ENCODE measurements around the gene CACNA1B. TPM values are rescaled to one million over a fixed set of nuclear protein-coding genes. Genes with fewer than 3 reads are reported as not detected.

CACNA1B gene
- total RNA-seq, 1 experiment from 2014 or later: 1.7 TPM

DNA sequence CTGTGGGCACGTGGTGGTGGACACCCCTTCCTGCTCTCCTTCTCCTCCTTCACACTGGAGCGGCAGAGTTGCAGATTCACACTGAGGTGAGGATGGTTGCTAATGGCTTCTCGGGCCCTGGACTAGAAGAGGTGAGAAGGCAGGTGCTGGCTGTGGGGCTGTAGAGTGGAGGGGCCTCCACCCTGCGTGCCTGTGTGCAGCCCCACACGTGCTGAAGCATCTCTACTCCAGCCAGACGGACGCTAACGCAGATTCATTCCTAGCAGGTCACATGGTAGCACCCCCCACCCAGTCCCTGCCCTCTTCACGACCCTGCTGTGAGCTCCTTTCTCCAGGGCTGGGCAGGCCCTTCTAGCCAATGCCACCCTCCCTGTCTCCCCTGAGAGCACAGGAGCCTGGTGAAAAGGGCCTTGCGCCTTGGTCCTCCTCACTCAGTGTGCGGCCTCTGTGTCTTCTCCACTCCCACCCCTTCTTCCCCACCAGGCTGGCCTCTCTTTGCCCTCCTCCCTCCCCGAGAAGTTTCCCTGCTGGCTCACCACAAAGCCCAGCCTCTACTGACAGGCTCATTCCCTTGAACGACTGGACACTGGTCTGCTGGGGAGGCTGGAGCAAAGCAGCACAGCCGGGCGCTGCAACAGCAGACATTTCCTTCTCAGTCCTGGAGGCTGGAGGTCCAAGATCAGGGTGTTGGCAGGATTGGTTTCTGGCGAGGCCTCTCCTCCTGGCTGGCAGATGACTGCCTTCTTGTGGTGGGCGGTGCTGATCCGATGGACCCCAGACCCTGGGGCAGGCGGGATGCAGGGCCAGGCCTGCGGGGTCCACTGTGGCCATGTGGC lies 14.2 kb downstream of the CACNA1B start:
- ATAC-seq (no peak), DNase-seq (ENCODE audit: low read depth, low spot score) (no peak)
- H3K4me3 ChIP-seq (replicated peaks in 1 of 2; ENCODE audit: low read depth in 1 of 2, low read length in 2 of 2): no peak overlapping the region
- POLR2A ChIA-PET: no interaction called here
- no peaks in the 10 kb centered on the region for H3K4me1 ChIP-seq (ENCODE audit: control insufficient read depth in 1 of 2, insufficient read depth in 2 of 2, low read length in 2 of 2)
- no TSS peak for BruUV-seq (replicated peaks)
- no peaks in the 10 kb centered on the region for H3K9me2 ChIP-seq (ENCODE audit: insufficient read depth)
- CTCF ChIA-PET: no interaction called here
- intact Hi-C loops (cut with micrococcal nuclease): no loop called here
- H3K27ac ChIP-seq (ENCODE audit: low read depth, low read length): no peak overlapping the region
- no peaks in the 10 kb centered on the region for H3K9me3 ChIP-seq (ENCODE audit: control insufficient read depth in 1 of 2, insufficient read depth in 1 of 2, low read depth in 1 of 2, low read length in 2 of 2)
- H4K20me1 ChIP-seq (ENCODE audit: insufficient read depth): no peaks in the 10 kb centered on the region
- no peak overlapping the region for H3K9ac ChIP-seq (ENCODE audit: low read length)
- H3K79me2 ChIP-seq (ENCODE audit: insufficient read depth, low read length): no peaks in the 10 kb centered on the region
- no peaks in the 10 kb centered on the region for H3K36me3 ChIP-seq (ENCODE audit: control insufficient read depth in 1 of 2, insufficient read depth in 2 of 2, low read length in 2 of 2)
- H2AFZ ChIP-seq (ENCODE audit: low read depth, low read length, poor library complexity, severe bottlenecking): no peak overlapping the region
- TF ChIP-seq SRF (IDR thresholded peaks at IDR 0.05; ENCODE audit: low read depth): no peak
- TF ChIP-seq EGR1 (IDR thresholded peaks at IDR 0.05; ENCODE audit: low read depth): no peak
- TF ChIP-seq CBX3 (IDR thresholded peaks at IDR 0.05; ENCODE audit: low read depth): no peak
- TF ChIP-seq RAD21 (IDR thresholded peaks at IDR 0.05; ENCODE audit: low read depth): no peak
- TF ChIP-seq, protein P1, sequence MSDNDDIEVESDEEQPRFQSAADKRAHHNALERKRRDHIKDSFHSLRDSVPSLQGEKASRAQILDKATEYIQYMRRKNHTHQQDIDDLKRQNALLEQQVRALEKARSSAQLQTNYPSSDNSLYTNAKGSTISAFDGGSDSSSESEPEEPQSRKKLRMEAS (IDR thresholded peaks at IDR 0.05): no peak
- no peak for TF ChIP-seq ZNF274 (IDR thresholded peaks at IDR 0.05; ENCODE audit: low read depth, low read length)
- TF ChIP-seq, protein P2, sequence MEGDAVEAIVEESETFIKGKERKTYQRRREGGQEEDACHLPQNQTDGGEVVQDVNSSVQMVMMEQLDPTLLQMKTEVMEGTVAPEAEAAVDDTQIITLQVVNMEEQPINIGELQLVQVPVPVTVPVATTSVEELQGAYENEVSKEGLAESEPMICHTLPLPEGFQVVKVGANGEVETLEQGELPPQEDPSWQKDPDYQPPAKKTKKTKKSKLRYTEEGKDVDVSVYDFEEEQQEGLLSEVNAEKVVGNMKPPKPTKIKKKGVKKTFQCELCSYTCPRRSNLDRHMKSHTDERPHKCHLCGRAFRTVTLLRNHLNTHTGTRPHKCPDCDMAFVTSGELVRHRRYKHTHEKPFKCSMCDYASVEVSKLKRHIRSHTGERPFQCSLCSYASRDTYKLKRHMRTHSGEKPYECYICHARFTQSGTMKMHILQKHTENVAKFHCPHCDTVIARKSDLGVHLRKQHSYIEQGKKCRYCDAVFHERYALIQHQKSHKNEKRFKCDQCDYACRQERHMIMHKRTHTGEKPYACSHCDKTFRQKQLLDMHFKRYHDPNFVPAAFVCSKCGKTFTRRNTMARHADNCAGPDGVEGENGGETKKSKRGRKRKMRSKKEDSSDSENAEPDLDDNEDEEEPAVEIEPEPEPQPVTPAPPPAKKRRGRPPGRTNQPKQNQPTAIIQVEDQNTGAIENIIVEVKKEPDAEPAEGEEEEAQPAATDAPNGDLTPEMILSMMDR (IDR thresholded peaks at IDR 0.05 in 2 of 3, conservative IDR thresholded peaks at IDR 0.05 in 1 of 3; ENCODE audit: borderline replicate concordance in 1 of 3, insufficient read depth in 1 of 3, low read depth in 2 of 3, low read length in 2 of 3): no peak
- no peak for TF ChIP-seq YY1 (IDR thresholded peaks at IDR 0.05; ENCODE audit: extremely low read depth, insufficient replicate concordance, low read depth, low read length)
- RAD21 ChIA-PET (ENCODE audit: low non-redundant PET in 1 of 2, low total read pairs in 2 of 2, uncharacterized antibody in 2 of 2, unreplicated experiment in 2 of 2): no interaction called here
- H3K27me3 ChIP-seq (ENCODE audit: insufficient read depth, low read length): 0 out of 2 replicates have a peak, but pooled peaks cover 7% of the 10 kb centered on the region
- no peak overlapping the region for H3K4me2 ChIP-seq (ENCODE audit: low read length)
